Right lung (tissue), 5 donors: ENCODE data around the gene ZBTB25. TPM values are rescaled to one million over a fixed set of nuclear protein-coding genes. Genes with fewer than 3 reads are reported as not detected.

Experiments used
- DNase-seq, 2 donors: peaks; one replicate each; pipeline ENCODE4 v3.0.0-alpha.2; 2013
- polyA plus RNA-seq, 5 donors: library from polyadenylated mRNA; unstranded; fragments of 120-200 nt; gene quantifications; one replicate each; pipeline versions ENCODE4 v1.2.1 to v1.2.3, GENCODE V29; 2013; ENCODE audit warnings: inconsistent platforms in 1 of 5, low replicate concordance in 1 of 5; ENCODE audit not compliant: insufficient read length in 5 of 5, insufficient read depth in 1 of 5

ZBTB25 gene
- polyA plus RNA-seq, 5 donors = 10.6 to 16.1 (median 13.9) TPM

- DNase-seq = no peak
Measured at GRCh38 chr14:64400829-64401459, 102.7 kb downstream of the ZBTB25 start.

Other genes with a start within 250 kb of the ZBTB25 start
- gene ESR2, start 209.5 kb downstream of the ZBTB25 start, polyA plus RNA-seq = 1 to 10 TPM; 1.2 to 2.4 (median 2.1) TPM
- 10 to 100 TPM; 59.7 to 80.5 (median 70.7) TPM for gene MTHFD1, start 115.5 kb downstream of the ZBTB25 start, polyA plus RNA-seq
- 1 to 10 TPM; 1.8 to 4.4 (median 2.6) TPM for gene AKAP5, start 38.3 kb downstream of the ZBTB25 start, polyA plus RNA-seq
- 10 to 100 TPM; 52.1 to 84.0 (median 69.6) TPM for gene ZBTB1, start 932 bp upstream of the ZBTB25 start, polyA plus RNA-seq
- 10 to 100 TPM in 2 of 5 donors, 1 to 10 TPM in 3; 7.2 to 16.9 (median 10.0) TPM for gene HSPA2, start 36.9 kb upstream of the ZBTB25 start, polyA plus RNA-seq
- under 1 TPM; 0.42 to 1.00 (median 0.68) TPM for gene PPP1R36, start 46.1 kb upstream of the ZBTB25 start, polyA plus RNA-seq
- gene PLEKHG3, start 200.6 kb upstream of the ZBTB25 start, polyA plus RNA-seq = 10 to 100 TPM; 49.0 to 64.8 (median 59.4) TPM